NCI-H2227 treated with DMSO at 0.1 percent for 48 hours (cell line): ENCODE data around the gene MRPL53.

ENCODE experiments used
- DNase-seq: peaks from one replicate; lab custom pipeline; 2025; lab: John Stamatoyannopoulos, UW

The MRPL53 gene

DNA sequence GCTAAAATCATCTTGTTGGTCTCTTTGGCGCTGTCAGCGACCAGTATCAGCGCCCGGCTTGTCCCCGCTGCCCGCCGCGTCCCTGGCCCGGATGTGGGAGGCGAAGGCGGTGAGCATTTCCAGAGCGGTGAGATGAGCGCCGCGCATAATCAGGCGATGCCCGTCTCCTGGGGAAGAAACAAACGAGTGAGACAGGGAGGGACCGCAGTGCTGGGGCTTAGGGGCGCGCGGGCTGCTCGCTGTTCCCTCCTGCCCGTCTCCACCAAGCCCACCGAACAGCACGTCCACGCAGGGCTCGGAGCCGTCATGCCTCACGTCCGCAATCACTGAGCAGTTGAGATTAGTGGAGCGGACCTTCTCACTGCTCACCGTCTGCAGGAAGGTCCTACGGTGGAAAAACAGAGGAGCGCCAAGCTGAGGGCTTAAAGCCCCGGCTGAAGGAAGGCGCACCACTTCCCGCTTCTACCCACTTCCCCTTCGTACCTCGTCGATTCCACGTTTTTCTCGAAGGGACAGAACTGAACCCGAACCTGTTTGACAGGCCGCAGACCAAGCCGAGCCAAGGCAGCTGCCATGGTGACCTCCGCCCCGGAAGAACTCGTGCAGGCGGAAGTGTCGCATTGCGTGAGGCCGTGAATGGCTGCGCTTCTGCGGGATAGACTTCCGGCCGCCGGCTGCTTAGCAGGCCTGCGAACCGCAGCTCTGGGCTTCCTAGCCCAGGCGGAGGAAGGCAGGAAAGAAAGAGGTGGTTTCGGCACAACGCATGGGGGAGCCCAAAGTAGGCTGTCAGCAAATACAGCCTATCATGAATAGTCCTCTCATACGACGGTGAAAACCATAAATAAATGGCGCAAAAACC is at the start of gene MRPL53:
MRPL53 (minus strand) TSS at position 595 of the 859 bp plus-strand sequence; CDS start at position 575, 20 bp downstream.
- DNase-seq, result peak; percentile 87

DNA sequence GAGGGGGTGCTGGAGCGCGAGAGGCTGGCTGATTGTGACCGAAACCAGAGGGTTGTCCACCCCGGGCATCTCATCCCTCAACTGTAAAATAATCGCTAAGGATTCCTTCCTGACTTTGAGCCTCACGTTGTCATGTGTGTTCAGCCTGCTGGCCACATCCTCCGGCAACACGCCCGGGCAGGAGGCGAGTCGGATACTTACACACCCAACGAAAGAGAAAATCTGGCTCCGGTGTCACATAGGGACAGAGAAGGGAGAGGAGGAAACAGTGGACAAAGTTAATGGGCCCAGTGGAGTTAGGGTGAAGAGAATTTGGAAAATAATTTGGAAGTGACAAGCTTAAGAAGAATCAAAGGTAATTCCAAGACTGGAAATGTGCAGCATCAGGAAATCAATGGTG is 44.2 kb upstream of the MRPL53 start:
- DNase-seq, result no peak

DNA sequence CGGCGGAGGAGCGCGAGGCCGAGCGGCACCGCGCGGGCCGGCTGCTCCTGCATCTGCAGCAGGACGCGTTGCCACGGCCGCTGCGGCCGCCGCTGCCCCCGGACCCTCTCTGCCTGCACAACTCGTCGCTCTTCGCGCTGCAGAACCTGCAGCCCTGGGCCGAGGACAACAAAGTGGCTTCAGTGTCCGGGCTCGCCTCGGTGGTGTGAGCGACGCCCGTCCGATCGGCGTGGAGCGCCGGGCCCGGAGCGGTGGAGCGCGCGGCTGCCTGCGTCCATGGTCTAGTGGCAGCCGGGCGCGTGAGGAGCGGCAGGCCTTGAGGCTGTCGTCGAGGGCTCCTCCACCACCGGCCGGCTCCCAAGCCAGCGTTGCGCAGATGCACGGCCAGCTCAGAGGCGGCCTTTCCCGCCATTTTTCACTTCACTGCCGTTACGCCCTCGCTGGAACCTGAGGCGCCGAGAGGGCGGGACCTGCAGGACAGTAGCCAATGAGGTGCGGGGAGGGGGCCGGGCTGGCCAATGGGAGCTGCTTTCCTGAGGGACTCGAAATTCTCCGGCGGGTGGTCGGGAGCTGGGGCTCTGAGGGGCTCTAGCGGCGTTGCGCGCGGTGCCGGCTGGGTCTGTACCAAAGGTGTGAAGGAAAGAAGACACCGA is 43.6 kb upstream of the MRPL53 start:
- no peak for DNase-seq

DNA sequence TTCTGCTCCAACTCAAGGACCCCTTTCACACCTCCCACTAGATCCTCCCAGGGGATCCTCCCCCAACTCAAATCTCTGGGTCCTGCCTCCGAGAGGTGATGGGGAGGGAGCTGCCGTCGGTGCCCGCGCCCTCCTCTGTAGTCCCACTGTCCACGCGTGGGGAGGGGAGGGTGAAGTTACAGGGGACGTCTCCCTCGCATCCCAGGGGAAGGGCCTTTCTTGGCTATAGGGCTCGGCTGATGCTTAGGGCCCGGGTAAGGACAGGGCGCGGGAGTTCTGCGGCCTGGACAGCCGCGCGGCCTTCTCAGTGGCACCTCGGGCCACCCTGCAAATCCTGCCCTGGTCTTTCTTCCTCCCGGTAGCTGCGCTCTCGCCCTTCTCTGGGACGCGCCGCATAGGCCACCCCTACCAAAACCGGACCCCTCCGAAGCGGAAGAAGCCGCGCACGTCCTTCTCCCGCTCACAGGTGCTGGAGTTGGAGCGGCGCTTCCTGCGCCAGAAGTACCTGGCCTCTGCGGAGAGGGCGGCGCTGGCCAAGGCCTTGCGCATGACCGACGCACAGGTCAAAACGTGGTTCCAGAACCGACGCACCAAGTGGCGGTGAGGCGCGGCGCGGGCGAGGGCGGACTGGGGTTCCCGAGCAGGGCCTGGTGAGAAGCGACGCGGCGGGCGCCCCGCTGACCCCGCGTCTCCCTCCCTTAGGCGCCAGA is 42.9 kb upstream of the MRPL53 start:
- DNase-seq, result no peak

DNA sequence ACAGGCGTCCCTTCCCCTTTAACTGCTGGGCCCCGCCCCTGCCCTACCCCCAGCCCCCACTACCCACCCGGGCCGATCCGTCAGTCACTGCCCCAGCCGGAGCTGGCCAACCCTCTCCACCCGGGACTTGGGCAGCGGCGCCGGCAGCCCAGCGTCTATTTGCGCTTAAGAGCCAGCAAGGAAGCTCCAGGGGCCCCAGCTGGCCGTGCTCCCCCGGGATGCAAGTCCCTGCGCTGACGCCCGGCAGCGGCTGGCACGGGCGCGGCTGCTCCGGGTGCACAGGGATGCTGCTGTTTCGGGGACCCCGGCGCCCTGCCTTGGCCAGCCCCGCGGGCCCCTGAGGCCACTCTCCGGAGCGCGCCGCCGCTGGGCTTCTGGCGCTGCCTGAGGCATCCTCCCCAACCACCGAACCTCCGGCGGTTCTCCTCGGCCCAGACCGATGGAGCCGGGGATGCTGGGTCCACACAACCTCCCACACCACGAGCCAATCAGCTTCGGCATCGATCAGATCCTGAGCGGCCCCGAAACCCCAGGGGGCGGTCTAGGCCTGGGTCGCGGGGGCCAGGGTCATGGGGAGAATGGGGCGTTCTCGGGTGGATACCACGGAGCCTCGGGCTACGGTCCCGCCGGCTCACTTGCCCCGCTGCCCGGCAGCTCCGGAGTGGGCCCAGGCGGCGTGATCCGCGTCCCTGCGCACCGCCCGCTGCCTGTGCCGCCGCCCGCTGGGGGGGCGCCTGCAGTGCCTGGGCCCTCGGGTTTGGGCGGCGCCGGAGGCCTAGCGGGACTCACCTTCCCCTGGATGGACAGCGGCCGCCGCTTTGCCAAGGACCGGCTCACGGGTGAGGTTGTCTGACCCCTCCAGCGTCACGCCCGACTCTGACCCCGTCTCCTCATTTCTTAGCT is 42.1 kb upstream of the MRPL53 start, which contains the start of gene TLX2:
TLX2 (plus strand) TSS at position 83 of the 903 bp plus-strand sequence; CDS start at position 440, 357 bp downstream.
- peak; percentile 48 for DNase-seq

DNA sequence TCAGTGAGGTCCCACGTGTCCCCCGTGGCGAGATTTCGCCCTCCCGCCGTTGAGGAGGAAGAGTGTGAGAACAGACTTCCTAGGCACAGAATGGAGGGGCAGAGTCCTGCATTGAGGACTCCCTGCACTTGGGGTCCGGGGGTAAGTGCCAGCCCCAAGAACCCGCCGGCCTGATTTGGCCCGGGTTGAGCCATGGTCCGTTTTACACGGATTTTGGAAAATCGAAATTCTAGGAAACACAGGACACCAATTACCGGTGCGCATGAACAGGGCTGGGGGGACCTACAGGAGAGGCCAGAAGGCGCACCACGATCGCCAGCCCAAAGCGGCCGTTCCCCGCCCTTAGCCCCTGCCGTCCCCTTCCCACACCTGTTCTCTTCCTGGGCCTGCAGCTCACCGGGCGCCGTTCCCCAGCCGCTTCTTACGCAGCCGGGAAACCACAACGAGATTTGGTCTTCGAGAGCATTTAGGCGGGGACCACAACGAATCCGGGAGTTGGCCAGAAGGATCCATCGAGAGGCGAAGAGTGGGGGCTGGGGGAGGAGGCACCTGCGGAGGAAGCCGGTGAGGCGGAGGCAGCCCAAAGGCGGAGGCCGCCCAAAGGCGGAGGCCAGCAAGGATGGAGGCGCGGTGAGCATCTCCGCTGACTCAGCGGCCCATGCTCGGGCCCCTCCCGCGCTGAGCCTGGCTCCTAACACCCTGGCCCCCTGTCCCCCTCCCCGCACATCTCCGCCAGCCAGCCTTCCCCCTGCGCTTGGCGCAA is 41.3 kb upstream of the MRPL53 start:
- no peak for DNase-seq

DNA sequence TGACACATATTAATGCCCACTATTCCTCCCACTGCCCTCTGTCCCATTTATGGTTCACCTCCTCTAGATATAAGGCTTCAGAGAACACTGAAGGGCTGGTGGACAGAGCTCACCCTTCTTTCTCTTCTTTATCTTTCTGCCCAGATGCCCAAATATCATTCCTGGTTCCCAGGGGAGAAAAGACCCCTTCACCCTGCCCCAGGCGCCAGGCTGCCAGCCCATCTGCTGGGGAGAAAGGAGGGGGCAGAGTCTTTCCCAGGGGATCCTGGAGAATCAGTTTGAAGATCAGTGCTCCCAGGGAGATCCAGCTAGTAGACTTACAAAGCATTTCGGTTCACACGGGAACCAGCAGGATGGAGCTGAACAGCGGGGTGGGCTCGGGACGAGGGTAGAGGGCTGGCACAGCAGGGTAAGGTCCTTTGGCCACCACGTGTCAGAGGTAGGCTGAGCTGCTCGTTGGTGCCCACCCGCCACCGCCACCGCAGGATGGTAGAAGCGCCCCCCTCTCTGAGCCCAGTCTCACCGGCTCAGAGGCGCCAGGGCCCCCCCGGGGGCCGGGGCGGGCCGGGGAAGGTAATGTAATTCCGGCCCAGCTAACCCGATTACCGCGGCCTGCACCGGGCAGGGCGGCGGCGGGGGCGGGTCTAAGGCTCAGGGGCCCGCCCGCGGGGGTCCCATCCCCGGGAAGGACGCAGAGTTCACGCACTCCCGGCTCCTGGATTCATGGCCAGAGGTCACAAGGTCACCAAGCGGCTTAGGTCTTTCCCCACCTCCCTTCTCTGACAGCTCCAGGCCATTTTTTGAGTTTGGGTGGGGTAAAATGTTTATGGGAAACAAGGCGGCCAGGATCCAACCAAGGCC is 40.5 kb upstream of the MRPL53 start:
- no peak for DNase-seq

DNA sequence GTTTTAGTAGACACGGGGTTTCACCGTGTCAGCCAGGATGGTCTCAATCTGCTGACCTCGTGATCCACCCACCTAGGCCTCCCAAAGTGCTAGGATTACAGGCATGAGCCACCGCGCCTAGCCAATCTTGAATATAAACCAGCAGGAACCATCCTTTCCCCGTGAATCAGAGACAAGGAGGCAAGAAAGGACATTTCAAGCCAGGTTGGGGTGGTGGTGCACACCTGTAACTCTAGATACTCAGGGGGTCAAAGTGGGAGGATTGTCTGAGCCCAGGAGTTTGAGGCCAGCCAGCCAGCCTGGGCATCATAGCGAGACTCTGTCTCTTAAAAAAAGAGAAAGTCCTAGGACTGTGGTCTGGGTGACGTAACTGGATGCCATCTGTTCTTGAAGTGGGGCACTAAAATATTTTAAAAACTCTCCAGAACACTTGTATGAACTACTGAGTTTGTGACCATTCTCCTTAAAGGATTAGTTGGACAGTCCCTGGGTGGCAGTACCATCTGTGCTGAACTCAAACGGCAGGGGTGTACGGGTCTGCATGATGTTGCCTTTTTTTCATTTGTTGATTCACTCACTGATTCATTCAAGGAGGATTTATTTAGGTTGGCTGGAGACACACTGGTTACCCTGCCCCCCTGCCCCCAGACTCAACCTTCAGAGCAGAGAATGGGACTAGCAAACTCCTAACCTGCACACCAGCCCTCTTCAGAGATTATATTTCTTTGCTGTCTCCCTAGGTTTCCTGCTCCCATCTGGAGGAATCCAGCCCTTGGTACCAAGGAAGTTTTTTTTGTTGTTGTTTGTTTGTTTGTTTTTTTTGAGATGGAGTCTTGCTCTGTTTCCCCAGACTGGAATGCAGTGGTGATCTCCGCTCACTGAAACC is 38.9 kb upstream of the MRPL53 start:
- DNase-seq, result no peak

DNA sequence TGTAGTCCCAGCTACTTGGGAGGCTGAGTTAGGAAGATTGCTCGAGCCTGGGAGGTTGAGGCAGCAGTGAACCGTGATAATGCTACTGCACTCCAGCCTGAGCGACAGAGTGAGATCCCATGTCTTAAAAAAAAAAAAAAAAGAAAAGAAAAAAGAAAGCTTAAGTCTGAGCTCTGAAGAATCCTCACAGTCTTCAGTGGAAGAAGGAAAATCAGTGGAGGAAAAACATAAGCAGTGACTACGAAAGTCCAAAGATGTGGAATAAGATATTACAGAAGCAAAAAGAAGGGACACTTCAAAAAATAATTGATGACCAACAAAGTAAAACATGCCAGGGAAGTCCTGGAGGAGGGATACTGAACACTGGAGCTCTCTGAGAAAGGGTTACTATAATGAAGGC is 37.8 kb upstream of the MRPL53 start:
- DNase-seq, result no peak

DNA sequence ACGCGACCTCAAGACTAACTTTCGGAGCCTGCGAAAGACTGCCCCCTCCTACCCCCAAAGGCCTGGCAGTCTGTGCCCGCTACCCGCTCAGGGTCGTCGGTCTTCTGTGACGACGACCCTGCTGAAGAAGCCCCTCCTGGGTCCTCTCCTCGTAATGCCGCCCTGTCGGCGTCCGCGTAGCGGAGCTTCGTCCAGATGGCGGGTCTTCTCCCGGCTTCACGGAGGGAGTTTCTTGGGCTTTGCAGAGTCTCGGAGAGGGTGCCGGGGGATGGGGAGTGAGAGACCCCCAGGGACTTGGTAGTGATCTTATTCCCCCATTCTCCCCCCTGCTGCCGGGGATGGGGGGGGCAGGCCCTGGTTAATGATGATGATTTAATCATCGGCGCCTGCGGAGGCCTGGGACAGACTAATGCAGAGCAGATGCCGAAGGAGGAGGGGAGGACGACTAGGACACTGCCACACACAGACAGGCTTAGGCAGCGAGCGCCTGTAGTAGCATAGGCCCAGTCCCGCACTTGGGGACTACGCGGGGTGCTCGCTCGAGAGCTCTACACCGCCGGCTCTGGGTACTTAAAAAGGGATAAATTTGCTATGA is 35.5 kb upstream of the MRPL53 start:
- peak; percentile 55 for DNase-seq

DNA sequence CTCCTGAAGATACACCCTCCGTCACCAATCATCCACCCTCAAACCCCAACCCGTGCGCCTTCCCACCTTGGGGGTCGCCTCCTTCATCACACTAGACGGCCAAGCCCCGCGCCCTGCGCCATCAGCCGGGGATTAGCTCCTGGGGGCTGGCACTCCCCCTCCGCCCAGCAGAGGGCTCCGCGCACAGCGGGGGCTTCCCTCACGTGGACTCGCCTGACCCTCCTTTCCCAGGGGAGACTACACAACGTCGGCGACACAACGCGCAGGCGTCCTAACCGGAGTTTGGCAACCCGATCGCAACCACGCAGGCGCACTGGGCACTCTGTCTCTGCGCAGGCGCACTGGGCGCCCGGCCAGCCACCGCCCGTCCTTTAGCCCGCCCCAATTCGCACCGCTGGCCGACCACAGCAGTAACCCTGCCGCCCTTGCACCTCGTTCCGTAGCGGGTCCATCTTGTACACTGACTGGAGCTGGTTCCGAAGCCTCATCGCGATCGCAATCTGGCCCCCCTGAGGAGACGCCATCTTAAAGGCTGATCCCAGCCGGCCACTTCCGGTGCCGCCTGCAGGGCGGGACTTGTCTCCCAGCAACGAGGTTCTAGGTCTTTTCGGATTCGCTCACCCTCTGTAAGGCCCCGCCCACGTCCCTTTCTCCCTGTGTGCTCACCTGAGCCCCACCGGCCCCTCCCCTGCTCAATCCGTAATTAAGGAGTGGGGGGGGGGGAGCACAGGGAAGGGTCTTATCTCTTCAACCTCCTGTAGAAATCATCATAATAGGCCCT is 34.9 kb upstream of the MRPL53 start, which contains the start of gene PCGF1:
PCGF1 (minus strand) TSS at position 551 of the 781 bp plus-strand sequence; CDS start at position 524, 27 bp downstream.
- peak; percentile 99 for DNase-seq

DNA sequence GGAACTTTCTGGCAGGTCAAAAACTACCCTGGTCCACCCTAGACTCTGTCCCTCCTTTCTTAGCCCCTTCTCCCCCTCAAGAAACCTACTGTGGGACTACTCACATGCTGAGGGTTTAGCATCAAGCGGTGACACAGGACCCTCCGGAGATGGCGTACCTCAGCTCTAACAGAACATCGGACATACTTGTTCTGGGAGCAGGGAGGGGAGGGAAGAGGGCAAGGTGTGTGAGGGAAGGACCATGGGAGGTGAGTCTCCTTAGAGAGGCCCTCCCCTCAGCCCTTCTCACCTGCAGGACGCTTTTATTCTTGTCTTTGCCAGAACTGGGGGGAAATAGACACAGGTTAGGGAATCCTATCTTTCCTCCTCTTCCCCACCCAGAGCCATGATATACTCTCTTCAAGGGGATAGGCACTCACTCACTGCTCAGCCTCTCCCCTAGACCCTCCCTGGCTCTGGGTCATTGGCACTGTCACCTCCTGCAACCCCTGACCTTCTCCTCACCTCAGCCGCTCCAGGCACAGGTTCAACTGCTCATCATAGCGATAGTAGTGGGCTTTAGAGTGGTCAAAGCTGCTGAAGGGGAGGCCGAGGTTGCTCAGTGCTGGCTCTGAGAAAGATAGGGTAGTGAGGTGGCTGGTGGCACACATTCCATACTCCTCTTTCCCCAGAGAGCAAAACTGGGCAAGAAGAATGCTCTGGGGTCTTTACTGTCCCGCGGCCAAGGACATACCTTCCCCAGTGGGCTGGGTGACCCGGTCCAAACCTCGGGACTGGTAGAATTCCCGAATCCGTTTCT is 33.2 kb upstream of the MRPL53 start:
- no peak for DNase-seq

DNA sequence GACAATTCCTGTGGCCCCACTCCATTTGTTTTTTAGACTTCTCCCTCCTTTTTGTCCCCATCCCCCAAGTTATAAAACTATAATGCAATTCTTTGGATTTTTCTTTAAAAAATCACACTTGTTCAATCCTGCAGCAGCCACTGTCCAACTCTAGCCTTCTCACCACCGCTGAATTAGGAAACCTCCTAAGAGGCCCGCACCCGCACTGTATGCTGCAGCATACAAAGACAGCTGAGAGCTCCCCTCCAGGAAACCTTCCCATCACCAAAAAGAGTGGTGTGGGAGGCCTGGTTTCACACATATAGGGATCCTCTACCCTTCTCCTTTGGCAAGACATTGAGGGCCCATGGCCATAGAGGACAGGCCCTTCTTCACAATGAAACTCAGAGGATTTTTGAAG is 32.1 kb upstream of the MRPL53 start:
- no peak for DNase-seq

DNA sequence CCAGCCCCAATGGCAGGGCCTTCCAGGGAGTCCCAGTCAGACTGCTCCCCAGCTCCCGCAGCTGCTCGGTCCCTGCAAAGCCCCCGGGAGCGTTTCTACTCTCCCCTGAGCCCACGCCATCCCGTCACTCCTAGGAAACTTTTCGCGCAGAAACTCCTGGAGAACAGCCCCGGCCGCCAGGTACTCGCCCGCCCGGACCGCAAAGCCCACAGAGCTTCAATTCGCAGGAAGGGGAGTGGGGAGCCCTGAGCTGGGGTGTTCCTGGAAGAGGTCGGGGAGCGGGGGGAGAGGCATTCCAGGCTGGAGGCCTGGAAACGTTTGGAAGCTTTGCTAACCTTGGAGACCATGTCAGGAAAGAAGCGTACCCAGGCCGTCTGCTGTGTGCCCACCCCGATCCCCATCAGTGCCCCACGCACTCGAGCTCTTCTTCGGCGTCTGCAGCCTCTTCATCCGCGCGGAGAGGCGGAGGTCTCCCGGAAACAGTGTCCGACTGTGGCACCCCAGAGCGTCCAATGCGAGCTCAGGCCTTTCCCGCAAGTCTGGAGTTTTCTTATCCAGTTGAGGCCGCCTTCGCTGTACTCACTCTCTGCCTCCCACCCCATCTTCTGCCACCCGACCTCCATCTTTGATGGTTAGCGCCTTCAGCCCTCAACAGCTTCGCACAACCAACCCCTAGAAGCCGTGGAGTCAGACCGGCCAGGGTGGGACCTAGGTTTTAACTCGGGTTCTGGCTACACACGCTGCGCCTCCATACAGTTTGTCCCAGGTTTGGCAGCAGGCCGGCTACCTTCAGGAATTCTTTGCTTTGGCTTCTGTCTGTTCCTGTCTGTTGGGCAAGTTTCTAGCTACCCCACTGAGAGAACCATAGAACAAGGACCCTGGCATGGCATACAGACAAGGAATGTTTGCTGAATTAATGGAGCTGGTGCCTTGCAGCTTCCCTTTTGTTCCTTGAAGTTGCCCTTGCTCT is 31.3 kb upstream of the MRPL53 start:
- no peak for DNase-seq

DNA sequence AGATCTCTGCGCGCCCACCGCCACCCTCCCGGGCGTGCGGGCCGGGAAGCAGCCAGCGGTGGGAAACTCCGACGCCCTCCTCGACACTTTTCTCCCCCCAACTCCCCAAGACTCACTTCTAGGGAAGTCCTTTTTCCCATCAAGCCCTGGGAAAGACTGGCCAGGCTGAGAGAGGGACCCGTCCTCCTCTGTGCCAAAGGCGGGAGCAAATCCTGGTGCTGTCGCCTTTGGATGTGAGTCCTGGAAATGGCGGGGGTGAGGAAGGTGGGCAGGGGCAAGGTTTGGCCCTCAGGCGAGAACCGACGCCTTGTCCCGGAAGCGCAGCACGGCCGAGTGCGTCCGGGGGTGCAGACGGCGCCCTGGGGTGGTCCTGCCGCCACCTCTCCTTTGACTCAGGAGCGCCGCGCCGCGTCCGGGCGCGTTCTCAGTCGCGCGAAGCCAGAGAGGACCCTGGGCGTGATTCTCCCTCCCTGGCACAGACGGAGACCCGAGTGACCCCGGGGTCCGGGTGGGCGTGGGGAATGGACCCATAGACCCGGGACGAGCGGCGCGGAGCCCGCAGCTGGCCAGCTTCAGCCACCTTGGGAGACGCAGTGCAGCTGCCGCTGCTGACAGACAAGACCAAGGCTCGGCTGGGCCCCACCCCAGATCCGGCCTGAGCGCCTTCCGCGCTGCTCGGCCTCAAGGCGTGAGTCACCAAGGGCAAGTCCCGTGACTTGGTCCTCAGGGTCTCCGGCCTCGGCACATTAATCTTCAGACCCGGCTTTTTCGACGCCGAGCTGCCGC is 30.4 kb upstream of the MRPL53 start:
- DNase-seq, result no peak
